Measurements from ENCODE around the gene CAMSAP1.

Gene CAMSAP1

DNA sequence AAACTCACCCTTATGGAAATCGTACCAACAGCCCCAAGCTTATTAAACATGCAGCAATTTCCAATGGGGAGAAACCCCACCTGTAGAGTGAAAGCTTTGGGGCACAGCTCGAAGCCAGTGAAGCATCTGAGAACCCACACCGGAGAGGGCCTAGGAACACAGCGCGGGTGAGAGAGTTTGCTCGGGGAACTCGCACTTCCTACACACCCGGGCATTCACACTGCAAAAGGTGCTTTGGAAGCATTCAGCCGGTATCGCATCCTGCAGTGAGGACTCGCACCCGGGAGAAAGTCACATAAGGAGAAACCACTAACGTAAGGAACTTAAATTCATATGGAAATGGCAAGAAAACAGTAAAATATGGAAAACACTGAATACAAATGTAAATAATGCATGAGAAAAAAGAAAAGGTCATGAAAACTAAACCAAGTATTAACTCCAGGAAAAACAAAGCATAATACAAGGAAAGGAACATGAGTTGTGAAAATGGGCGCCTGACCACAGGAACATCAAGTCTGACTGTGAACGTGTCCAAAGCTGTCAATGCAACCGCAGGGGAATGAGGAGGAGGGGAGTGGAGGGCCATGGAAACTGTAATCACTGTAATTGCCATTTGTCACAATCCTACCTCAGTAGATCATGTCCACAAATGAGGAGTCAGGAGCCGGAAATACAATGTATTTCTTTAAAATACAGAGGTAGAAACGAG is 28.7 kb downstream of the CAMSAP1 start:
- DNase-seq, result no peak

DNA sequence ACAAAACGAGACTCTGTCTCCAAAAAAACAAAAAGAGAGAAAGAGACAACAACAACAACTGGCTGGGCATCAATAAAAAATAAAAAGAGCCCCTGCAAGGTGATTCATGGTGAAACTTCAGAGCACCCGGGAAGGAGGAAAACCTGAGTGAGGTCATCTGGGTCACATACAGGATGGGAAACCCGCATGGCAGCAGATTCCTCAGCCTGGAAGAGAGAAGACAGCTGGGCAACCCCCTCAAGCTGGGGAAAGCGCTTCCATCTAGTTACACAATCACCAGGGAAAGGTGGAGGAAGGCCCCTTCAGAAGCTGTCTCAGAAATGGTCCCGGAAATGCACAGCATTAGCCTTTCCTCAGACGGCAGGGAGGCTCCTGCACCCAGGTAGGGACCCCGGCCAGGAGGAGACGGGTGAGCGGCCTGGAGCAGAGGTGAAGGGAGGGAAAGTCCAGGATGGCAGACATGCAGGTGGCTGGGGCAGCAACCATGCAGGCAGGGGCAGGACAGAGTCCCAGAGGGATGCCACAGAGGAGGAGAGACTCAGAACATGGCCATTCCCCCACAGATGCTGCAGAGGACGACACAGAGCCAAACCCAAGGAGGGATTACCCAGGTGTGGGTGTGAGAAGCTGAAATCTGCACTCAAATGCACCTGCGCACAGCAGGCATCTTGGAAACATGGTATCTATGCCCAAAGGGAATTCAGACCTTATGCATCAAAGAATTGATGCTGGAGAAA is 29.4 kb downstream of the CAMSAP1 start:
- no peak for DNase-seq

DNA sequence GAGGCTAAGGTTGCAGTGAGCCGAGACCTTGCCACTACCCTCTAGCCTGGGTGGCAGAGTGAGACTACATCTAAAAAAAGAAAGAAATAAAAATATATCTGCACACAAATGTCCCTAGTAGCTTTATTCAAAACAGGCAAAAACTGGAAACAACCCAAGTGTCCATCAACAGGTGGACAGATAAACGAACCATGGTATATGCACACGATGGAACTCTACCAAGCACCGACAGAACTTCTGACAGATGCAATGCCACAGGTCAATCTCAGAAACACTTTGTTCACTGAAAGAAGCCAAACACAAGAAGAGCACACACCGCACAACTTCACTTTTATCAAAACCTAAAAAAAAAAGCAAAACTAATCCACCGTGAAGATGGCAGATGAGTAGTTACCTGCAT is 30.4 kb downstream of the CAMSAP1 start:
- DNase-seq, result no peak

DNA sequence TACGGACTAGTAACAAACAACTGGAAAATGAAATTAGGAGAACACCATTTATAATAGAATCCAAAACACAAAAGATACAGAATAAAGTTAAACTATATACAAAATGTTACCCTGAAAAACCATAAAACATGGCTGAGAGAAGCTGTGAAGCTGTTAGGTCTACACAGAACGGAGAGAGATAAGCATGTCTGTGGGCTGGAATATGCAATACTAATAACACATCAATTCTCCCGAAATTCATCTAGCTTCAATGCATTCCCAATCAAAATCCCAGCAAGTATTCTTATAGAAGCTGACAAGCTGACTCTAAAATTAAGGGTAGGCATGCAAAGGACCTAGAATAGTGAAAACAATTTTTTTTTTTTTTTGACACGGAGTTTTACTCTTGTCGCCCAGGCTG is 32.5 kb downstream of the CAMSAP1 start:
- DNase-seq, result no peak

DNA sequence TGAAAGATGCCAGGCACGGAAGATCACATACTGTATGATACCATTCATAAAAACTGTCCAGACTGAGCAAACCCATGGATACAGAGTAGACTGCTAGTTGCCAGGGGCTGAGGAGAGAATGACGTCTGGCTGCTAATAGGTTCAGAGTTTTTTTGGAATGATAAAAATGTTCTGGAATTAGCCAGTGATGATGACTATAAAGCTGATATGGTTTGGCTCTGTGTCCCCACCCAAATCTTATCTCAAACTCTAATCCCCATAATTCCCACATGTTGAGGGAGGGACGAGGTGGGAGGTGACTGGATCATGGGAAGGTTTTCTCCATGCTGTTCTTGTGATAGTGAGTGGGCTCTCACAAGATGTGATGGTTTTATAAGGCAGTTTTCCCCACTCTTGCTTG is 37.4 kb downstream of the CAMSAP1 start:
- DNase-seq, result no peak

DNA sequence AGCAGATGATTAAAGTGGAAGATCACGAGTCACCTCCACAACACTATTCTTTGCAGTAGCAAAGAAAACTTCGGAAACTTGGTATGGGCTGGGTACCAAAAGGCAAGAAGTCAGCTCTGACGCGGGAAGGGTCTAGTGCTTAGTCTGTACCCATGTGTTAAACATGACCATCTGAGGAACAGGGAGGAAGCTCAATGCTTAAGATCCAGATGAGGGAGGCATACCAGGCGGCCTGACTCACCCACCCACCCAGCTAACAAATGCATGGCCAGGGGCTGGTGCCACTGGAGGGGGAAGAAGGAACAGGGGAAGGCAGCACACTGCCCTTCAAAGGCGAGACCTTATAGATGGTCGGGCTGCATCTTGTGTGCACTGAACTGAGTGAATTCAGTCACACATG is 41.8 kb downstream of the CAMSAP1 start:
- DNase-seq, result no peak

DNA sequence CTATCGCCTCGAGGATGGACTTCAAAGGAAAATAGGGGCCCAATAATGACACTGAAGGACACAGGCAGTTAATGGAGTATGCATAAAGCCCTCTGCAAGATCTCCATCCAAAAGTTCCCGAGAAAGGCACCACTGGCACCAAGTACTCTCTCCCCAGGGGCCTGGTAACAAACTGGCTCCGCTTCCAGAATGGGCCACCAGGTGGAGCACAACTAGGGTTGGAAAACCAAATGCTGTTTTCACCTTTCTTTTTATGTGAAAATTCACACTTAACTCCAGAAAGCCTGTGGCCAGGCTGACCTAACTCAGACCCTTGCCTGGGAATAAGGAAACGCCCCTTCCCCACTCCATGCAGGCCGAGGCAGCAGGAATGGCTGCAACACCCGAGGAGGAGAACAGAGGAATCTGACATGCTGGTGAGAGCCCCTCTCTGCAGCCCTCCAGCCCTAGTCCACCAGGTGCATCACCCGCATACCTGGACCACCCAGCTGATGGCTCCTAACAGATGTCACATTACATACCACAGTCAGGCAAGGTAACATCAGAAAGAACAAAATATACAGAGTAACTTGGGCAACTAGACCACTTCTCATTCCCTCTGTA is 42.8 kb downstream of the CAMSAP1 start:
- no peak for DNase-seq

DNA sequence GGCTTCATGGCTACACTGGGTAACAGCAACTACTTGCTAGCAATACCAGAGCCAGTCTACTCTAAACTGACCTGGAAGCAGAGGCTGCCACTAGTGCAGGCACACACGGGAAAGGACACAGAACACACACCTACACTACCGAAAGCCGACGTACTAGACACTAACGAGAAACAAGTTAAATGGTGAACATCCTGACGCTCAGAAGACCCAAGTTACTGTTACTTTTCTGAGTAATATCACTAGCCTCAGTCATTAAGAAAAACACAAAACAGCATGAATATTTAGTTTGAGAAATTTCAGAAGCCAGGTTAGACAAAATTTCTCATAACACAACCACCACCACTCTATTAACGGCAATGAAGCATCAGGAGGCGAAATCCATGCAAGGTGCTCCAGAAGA is 44.5 kb downstream of the CAMSAP1 start:
- DNase-seq, result no peak

DNA sequence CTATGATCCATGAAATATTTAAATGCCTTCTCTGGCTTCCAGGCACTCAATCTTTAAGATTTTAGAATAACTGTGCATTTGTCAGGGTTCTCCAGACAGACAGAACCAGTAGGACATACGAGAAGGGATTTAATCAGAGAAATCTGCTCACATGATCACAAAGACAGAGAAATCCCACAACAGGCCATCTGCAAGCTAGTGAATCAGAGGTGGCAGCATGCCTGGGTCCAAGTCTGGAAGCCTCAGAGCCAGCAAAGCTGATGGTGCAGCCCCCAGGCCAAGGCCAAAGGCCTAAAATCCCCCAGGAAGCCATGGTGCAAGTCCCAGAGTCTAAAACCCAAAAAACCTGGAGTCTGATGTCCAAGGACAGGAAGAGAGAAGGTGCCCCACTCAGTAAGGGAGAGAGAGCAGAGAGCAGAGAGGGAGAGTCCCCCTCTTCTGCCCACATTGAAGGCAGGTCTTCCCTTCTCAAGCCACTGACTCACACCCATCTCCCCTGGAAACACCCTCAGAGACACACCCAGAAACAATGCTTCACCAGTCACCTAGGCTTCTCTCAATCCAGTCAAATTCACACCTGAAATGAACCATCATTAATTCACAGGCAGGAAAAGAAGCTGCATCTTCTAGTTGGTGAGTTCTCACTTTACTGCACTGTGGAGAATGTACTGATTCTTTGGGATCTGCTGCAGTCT is 48.7 kb downstream of the CAMSAP1 start:
- DNase-seq, result no peak

DNA sequence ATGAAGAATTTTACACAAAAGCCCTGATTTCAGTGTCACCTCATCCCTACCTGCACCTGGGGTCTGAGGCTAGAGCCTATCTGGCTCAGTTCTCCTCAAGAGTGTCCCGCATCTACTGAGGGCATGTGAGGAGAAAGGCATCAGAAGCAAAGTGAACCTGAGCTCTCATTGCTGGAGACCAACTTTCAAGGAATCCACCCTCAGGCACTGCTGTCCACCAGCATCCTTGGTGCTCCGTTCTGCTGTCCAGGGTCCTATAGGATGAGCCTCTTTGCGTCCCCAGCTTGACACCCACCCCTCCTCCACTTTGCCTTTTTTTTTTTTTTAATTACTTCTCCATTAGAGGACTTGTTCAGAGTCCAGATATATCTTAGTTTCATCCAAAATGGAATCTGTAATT is 49.5 kb downstream of the CAMSAP1 start:
- no peak for DNase-seq

DNA sequence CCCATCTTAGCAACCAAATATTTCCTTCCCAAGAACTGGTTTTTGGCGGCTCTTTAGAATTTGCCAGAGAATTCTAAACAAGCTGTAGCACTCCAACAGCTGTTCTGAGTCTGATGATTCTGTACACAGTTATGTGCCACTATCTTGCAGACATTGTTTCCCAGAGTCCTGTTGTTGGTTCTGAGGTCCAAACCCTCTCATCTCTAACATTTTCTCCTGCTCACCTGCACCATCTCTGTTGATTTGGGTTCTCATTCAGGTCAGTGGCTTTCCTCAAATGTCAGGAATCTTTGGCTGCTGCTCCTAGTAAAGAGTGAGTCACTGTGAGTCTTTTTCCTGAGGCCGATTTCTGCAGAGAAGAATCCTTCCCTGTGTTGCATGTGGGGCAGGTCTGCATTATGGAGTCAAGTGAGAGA is 50.0 kb downstream of the CAMSAP1 start:
- DNase-seq, result no peak

DNA sequence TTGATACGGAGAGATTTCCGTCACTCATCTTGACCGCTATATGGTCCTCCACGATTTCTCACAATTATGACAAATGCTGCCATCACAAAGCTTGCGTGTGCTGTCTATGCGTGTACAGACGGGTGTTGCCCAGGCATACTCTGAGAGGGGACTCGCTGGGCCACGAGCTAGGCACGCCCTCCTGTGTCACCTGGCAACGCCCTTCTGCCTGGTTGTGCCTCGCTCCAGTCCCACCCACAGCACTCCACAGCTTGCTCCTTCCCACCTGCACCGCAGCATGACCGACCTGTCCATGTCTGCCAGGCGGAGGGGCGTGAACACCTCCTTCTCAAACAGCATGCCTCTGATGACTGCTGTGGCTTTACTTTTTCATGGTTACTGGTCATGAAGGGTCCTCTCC is 55.6 kb downstream of the CAMSAP1 start:
- DNase-seq, result no peak

DNA sequence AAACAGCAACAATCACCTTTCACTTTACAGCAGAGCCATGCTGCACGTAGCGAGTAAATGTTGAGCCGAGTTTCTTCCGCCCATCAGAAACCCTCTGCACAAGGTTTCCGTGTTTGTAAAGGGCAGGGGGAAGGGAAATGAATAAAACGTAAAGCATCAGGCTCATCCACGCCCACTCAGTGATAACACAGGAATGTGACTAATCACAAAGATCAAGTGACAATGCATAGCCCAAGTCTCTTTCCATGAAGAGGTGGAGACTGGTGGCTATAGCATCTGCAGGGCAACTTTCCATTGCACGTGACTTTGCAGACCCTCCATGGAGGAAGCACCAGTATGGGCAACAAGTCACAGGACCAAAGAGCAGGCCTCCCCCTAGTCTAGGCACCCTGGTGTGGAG is 56.6 kb downstream of the CAMSAP1 start:
- no peak for DNase-seq

DNA sequence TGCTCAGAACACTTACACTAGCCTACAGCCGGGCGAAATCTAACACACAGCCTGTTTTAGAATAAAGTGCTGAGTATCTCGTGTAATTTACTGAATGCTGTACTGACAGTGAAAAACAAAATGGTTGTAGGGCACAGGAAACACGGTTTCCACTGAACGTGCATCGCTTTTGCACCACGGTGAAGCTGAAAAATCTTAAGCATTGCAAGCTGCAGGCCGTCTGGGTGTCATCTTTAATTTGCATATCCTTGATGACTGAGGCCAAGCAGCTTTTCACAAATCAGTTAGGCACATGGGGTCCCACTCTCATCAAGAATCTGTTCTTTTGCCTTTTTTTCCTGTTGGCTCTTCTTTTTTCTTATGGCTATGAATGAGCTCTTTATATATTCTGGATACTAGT is 58.2 kb downstream of the CAMSAP1 start:
- no peak for DNase-seq

DNA sequence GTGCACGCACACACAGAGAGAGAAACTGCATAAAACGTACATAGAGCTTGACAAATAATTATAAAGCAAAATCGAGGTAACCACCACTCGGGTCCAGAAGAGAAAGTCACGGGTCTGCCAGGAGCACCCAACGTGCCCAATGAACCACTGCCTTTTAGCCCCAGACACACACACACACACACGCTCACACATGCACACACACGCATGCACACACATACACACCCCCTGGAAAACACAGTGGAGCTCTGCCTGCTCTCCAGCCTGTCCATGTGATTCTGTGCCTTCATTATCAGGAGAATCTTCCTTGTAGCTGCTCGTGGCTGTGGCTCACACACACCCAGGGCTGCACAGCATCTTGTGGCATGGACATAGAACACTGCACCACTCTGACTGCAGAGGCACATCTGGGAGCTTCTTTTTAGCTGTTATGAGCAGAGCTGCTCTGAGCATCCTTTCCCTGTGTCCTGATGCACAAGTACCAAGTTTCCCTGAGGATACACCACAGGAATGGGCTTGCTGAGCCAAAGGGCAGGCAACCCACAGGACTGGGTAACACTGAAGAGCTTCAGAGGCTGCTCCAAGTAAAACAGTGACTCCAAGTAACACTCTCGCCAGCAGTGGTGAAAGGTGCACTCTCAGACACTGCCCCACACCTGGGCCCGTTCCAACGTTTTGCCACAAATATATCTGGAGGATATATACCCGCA is 58.9 kb downstream of the CAMSAP1 start:
- DNase-seq, result no peak

DNA sequence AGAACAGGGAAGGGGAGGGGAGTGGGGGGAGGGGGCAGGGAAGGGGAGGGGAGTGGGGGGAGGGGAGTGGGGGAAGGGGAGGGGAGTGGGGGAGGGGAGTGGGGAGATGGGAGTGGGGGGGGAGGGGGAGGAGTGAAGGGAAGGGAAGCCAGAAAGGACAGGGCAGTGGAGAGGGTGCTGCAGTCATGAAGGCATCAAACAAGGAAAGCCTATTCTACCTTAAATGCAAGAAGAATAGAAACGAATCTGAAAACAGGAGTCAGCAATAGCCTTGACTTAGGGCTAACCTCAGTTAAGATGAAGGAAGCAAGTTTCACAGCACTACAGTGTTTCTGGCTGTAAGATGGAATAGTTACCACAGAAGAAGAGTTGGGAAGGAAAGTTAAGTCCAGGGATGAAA is 59.5 kb downstream of the CAMSAP1 start:
- no peak for DNase-seq

DNA sequence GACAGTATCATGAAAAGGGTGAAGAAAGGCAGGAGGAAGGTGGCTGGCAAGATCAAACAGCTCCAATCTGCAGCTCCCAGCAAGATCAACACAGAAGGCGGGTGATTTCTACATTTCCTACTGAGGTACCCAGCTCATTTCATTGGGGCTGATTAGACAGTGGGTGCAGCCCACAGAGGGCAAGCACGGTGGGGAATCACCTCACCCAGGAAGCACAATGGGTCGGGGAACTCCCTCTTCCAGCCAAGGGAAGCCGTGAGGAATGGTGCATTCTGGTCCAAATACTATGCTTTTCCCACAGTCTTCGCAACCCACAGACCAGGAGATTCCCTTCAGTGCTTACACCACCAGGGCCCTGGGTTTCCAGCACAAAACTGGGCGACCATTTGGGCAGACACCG is 66.8 kb downstream of the CAMSAP1 start:
- DNase-seq, result no peak

DNA sequence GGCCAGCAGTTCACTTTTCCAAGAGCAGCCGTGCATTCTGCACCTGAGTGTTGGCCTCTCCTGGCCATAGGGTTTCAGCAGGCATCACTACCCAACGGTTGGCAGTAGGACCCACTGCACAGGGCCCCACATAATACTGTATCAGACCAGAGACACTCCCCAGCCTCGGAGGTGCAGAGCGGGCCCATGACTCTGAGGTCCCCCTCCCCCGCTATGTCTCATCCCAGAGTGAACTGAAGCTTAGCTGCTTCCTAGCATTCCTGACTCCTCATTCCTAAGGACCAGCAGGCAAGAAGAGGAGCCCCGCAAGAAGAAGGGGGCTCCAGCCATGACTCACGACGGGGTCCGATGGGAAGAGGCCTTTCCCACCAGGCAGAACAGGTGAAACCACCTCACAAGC is 67.2 kb downstream of the CAMSAP1 start:
- DNase-seq, result no peak

DNA sequence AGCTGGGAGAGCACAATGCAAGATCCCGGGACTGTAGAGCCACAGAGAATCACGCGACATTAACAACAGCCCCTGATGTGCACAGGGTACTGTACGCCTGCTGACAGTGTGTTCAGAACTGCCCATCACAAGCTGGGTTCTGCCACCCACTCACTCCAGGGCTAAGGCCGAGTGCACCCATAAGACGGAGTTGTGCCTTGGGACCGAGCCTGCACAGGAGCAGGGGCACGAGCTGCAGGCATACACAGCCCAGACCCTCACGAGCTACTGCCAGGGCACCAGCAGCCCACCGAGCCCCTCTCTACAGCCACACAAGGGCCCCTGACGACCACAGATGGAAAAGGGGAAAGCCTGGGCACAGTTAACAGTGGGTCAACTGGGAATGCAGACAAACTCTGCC is 67.8 kb downstream of the CAMSAP1 start:
- no peak for DNase-seq

DNA sequence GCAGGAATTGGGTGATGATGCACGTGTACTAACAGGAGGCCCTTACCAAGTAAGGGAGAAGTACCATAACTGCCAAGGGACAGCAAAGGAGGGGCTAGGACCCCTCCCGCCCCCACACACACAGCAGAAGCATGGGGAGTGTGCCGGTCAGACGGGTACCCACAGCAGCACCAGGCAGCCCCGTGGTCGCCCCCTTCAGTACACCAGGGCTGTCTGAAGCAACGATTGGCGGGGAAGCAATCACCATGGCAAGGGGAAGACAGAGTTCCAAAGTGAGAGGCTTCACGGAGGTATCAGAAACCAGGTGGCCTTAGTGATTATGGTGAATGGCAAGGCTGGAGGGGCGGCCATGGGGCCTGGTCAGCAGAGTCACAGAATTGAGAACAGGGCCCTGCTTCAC is 72.2 kb downstream of the CAMSAP1 start:
- no peak for DNase-seq

DNA sequence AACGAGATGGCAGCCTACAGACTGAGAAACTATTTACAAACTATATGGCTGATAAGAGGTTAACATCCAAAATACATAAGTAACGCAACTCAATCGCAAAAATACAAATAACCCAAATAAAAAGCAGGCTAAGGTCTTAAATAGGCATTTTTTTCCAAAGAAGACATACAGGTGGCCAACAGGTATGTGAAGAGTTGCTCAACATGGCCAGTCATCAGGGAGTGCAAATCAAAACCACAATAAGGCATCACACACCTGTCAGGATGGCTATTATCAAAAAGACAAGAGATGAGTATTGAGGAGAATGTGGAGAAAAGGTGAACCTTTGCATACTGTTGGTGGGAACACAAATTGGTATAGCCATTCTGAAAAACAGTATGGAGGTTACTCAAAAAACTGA is 73.5 kb downstream of the CAMSAP1 start:
- DNase-seq, result no peak

DNA sequence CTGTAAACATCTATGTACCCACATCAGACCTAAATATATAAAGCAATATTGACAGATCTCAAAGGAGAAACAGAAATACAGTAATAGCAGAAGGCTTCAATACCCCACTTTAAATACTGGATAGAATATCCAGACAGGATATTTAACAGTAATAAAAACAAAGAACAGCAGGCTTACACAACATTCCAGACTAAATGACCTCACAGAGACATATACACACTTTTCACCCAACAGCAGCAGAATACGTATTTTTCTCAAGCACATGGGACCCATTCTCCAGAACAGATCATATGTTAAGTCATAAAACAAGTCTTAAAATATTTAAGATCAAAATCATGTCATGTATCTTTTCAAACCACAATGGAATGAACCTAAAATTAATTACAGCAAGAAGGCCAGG is 76.8 kb downstream of the CAMSAP1 start:
- DNase-seq, result no peak

DNA sequence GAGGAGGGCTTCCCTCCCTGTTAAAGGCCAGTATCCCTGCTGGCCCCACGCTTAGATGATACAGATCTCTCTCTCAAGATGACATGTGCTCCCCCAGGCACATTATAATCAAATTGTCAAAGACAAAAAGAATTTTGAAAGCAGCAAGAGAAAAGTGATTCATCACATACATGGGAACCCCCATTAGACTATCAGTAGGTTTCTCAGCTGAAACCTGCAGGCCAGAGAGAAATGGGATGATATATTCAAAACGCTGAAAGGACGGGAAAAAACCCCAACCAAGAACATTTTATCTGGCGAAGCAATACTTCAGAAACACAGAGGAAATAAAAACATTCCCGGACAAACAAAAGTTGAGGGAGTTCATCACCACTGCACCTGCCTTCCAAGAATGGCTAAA is 78.7 kb downstream of the CAMSAP1 start:
- DNase-seq, result no peak

Data from DMS 273 treated with DMSO at 0.1 percent for 48 hours (cell line).